Mucosa of stomach (tissue), 1 donor: Measurements from ENCODE around the gene ELFN1.

Source experiments
- H3K27me3 ChIP-seq: one replicate; pipeline ENCODE4 v1.7.0; 2013; ENCODE audit warnings: mild to moderate bottlenecking, low read length; ENCODE audit not compliant: control insufficient read depth, insufficient read depth
- H3K36me3 ChIP-seq: one replicate; pipeline ENCODE4 v1.7.0; 2013; ENCODE audit warnings: low read length; ENCODE audit not compliant: control insufficient read depth, insufficient read depth
- H3K4me1 ChIP-seq: one replicate; pipeline ENCODE4 v1.7.0; 2013; ENCODE audit warnings: mild to moderate bottlenecking, low read length; ENCODE audit not compliant: control insufficient read depth, insufficient read depth
- H3K4me3 ChIP-seq: one replicate; pipeline ENCODE4 v1.7.0; 2013; ENCODE audit warnings: low read length
- H3K9ac ChIP-seq: one replicate; pipeline ENCODE4 v1.7.0; 2013; ENCODE audit warnings: mild to moderate bottlenecking, low read length, moderate library complexity
- H3K9me3 ChIP-seq: one replicate; pipeline ENCODE4 v1.7.0; 2013; ENCODE audit warnings: mild to moderate bottlenecking, low read length, moderate library complexity; ENCODE audit not compliant: control insufficient read depth
- donor health status: Pancreatic carcinoma.

The ELFN1 gene

GRCh38 chr7:1689311-1689710, 19.2 kb downstream of the ELFN1 start:
- no peak overlapping the region for H3K4me3 ChIP-seq
- no peaks in the 10 kb centered on the region for H3K27me3 ChIP-seq

GRCh38 chr7:1690359-1690958, 20.4 kb downstream of the ELFN1 start:
- H3K36me3 ChIP-seq = no peaks in the 10 kb centered on the region
- H3K9ac ChIP-seq = no peak overlapping the region
- H3K4me1 ChIP-seq = no peaks in the 10 kb centered on the region
- no peaks in the 10 kb centered on the region for H3K9me3 ChIP-seq
- no peaks in the 10 kb centered on the region for H3K27me3 ChIP-seq
- H3K4me3 ChIP-seq = no peak overlapping the region

More at GRCh38 chr7:1689311-1689710, 19.2 kb downstream of the ELFN1 start:
- Histone ChIP-seq H3K9me3 (no peaks in the 10 kb centered on the region), H3K36me3 (no peaks in the 10 kb centered on the region), H3K4me1 (no peaks in the 10 kb centered on the region), H3K9ac (no peak overlapping the region)

- Histone ChIP-seq H3K9me3 (no peaks in the 10 kb centered on the region), H3K9ac (no peak overlapping the region), H3K4me1 (no peaks in the 10 kb centered on the region), H3K27me3 (no peaks in the 10 kb centered on the region), H3K36me3 (no peaks in the 10 kb centered on the region), H3K4me3 (no peak overlapping the region)
Observed at GRCh38 chr7:1691096-1691495, 21.0 kb downstream of the ELFN1 start.

- no peak overlapping the region for H3K9ac ChIP-seq
- no peaks in the 10 kb centered on the region for H3K9me3 ChIP-seq
- H3K4me1 ChIP-seq = no peaks in the 10 kb centered on the region
- H3K36me3 ChIP-seq = no peaks in the 10 kb centered on the region
- no peak overlapping the region for H3K4me3 ChIP-seq
- H3K27me3 ChIP-seq = no peaks in the 10 kb centered on the region
Observed at GRCh38 chr7:1691601-1692514, 21.8 kb downstream of the ELFN1 start.

- H3K36me3 ChIP-seq = no peaks in the 10 kb centered on the region
- no peaks in the 10 kb centered on the region for H3K27me3 ChIP-seq
- H3K4me3 ChIP-seq = no peak overlapping the region
- H3K9me3 ChIP-seq = no peaks in the 10 kb centered on the region
- H3K9ac ChIP-seq = no peak overlapping the region
- H3K4me1 ChIP-seq = no peaks in the 10 kb centered on the region
Observed at GRCh38 chr7:1692515-1693418, 22.7 kb downstream of the ELFN1 start.

- no peaks in the 10 kb centered on the region for H3K9me3 ChIP-seq
- H3K4me1 ChIP-seq = no peaks in the 10 kb centered on the region
- H3K4me3 ChIP-seq = no peak overlapping the region
- no peaks in the 10 kb centered on the region for H3K27me3 ChIP-seq
- no peaks in the 10 kb centered on the region for H3K36me3 ChIP-seq
- H3K9ac ChIP-seq = no peak overlapping the region
Observed at GRCh38 chr7:1693419-1693990, 23.4 kb downstream of the ELFN1 start.

DNA sequence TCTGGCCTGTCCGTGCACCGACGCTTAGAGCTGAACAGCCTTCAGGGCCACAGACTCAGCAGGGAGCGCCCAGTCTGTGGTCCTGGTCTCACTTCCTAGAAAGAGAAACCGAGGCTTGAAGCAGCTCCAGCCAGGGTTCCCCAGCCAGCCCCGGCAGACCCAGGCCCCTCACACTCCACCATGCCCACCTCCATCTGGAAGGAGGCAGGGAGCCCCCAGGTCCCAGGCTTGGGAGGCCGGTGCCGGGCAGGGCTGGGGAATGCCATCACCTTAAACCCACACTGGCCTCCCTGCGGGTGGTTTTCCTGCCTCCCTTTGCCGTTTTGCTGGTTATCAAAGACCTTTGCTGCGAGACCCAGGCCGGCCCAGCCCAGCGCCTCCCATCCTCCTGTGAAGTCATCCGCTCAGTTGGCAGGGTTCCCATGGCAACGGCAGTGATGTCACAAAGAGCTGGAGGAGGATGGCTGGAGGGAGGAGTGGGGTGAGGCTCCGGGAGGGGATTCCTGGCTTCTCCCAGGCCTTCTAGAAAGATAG, 24.0 kb downstream of the ELFN1 start:
- H3K36me3 ChIP-seq = no peaks in the 10 kb centered on the region
- H3K9me3 ChIP-seq = no peaks in the 10 kb centered on the region
- H3K9ac ChIP-seq = no peak overlapping the region
- H3K27me3 ChIP-seq = no peaks in the 10 kb centered on the region
- H3K4me3 ChIP-seq = no peak overlapping the region
- no peaks in the 10 kb centered on the region for H3K4me1 ChIP-seq

DNA sequence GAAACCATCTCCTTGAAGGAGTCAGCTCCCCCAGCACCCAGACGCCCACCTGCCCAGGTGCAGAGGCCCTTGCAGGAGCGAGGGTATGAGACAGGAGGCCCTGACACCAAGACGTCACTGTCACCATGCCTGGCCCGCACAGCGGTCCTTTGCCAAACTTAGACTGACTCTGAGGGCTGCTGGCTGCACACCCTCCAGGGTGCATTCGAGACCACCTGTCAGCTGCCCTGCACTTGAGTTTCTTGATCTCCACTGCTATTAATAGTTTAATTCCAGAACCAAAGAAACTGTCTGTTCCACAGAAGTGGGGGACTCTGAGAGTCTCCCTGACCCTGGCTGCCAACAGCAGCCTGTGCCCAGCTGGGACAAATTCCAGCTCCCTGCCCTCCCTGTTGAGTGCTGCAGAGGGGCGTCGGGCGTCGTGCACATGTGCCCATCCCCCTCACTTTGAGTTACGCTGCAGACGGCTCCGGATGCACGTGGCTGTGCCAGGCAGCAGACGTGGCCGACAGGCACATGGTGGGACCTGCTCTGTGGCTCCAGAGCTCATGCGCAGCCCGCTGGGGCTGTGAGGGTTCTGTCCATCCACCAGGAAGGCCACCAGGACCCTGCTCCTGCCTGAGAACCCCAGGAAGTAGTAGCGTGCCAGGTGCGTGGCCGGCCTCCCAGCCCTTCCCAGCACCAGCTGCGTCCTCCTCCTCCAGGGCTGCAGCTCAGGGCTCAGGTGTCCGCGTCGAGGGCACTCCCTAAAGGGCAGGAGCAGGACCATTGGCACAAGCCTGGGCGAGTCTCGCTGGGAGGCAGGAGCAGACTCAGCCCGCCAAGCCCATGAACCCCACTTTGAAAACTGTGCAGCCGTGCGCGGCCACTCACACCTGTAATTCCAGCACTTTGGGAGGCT, 24.8 kb downstream of the ELFN1 start:
- Histone ChIP-seq H3K4me1 (no peaks in the 10 kb centered on the region), H3K9me3 (no peaks in the 10 kb centered on the region), H3K9ac (no peak overlapping the region), H3K27me3 (no peaks in the 10 kb centered on the region), H3K4me3 (no peak overlapping the region), H3K36me3 (no peaks in the 10 kb centered on the region)

GRCh38 chr7:1695800-1696454, 25.9 kb downstream of the ELFN1 start:
- no peaks in the 10 kb centered on the region for H3K4me1 ChIP-seq
- no peaks in the 10 kb centered on the region for H3K9me3 ChIP-seq
- H3K9ac ChIP-seq = no peak overlapping the region
- H3K36me3 ChIP-seq = no peaks in the 10 kb centered on the region
- no peaks in the 10 kb centered on the region for H3K27me3 ChIP-seq
- no peak overlapping the region for H3K4me3 ChIP-seq

DNA sequence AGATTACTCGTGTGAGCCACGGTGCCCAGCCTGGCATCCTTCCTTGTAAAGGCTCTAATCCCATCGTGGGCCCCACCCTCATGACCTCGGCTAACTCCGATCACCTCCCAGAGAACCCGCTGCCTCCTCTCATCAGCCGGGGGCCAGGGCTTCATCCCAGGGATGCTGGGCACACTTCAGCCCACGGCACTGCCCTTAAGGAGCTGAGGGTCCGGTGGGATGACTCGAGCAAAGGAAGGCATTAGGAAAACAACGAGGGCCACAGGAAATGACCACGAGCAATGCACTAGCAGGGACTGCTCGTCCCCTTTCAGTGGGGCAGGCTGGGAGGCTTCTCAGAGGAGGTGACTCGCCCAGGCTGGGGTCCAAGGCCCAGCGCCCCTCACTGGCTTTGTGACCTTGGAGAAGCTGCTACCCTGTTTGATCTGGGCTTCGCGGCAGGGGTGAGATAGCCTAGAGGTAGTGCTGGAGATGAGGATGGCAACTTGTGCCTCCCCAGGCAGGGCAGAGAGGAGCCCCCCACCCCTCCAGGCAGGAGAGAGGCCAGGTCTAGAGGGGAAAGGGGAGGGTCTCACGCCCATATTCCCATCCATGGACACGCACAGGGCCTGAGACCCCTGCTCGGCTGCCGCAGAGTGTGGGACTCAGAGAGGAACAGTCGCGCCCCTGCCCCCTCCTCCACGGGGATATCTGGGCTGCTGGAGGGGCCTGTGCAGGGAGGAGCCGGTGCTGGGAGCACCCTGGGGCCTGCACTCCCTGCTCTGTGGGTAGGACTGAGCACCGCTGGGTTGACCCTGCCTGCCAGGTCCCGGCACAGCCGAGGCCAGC, 26.8 kb downstream of the ELFN1 start:
- Histone ChIP-seq H3K27me3 (no peaks in the 10 kb centered on the region), H3K4me3 (no peak overlapping the region), H3K9me3 (no peaks in the 10 kb centered on the region), H3K4me1 (no peaks in the 10 kb centered on the region), H3K9ac (no peak overlapping the region), H3K36me3 (no peaks in the 10 kb centered on the region)
